ENCODE data around the gene COL24A1.

- TF ChIP-seq, protein P1, sequence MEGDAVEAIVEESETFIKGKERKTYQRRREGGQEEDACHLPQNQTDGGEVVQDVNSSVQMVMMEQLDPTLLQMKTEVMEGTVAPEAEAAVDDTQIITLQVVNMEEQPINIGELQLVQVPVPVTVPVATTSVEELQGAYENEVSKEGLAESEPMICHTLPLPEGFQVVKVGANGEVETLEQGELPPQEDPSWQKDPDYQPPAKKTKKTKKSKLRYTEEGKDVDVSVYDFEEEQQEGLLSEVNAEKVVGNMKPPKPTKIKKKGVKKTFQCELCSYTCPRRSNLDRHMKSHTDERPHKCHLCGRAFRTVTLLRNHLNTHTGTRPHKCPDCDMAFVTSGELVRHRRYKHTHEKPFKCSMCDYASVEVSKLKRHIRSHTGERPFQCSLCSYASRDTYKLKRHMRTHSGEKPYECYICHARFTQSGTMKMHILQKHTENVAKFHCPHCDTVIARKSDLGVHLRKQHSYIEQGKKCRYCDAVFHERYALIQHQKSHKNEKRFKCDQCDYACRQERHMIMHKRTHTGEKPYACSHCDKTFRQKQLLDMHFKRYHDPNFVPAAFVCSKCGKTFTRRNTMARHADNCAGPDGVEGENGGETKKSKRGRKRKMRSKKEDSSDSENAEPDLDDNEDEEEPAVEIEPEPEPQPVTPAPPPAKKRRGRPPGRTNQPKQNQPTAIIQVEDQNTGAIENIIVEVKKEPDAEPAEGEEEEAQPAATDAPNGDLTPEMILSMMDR (IDR thresholded peaks at IDR 0.05; ENCODE audit: low read depth, low read length, poor library complexity, severe bottlenecking), result no peak
- TF ChIP-seq EZH2phosphoT487 (IDR thresholded peaks at IDR 0.05; ENCODE audit: borderline replicate concordance, low read length), result no peak
Observed at GRCh38 chr1:85984636-85985035, 171.9 kb downstream of the COL24A1 start.

All from DOHH2 (cell line).